Heart left ventricle (tissue), 13 donors: Measurements from ENCODE around the gene RASA4.
"Not testable (repeated sequence)": the region's sequence is repeated elsewhere in the genome, so short reads cannot be mapped to it uniquely, and the experiment has no call there.

ENCODE experiments used
- CTCF ChIP-seq, 12 donors: fragments of 200-600 bp; sonication (generic) in 4 of 12; IDR thresholded peaks; one replicate each; pipeline versions ENCODE4 v1.5.0 to v1.8.0; 2018 to 2022; ENCODE audit warnings: antibody characterized with exemption in 12 of 12, mild to moderate bottlenecking in 5 of 12
- POLR2A ChIP-seq, 2 donors: fragments of 450-650 bp; IDR thresholded peaks; one replicate each; pipeline ENCODE4 v1.6.1; 2017; ENCODE audit warnings: antibody characterized with exemption in 2 of 2, mild to moderate bottlenecking in 2 of 2, moderate library complexity in 2 of 2
- donor health status: ischemic (EF 13 %, LVEDD 7.1; RV severe dilation, severe dysfunction).
- donor health status: DM: no; HTN: yes; CAD: no.
- donor health status: DM: no; HTN: no; CAD: no.
- donor health status: ischemic (EF 25% LVEDD 6.9; RV normal size, moderate dysfunction).
- donor health status: ischemic (EF 25% LVEDD 5.7; RV mildly dilated, moderate dysfunction).
- donor health status: ischemic (EF 35%, LVEDD 5.7; RV mildly dilated, moderate dysfunction).
- donor health status: nonischemic (EF 11% LVEDD 7.7; RV severe dilation, severe dysfunction).
- donor health status: DM: yes; HTN: yes; CAD: no.
- donor health status: PGD.
- donor health status: ischemic (EF 29% LVEDD 5.4; RV normal size, mild dysfunction).
- donor health status: nonischemic (EF 23%, LVEDD 6.1; RV moderate dilation, normal function).

DNA sequence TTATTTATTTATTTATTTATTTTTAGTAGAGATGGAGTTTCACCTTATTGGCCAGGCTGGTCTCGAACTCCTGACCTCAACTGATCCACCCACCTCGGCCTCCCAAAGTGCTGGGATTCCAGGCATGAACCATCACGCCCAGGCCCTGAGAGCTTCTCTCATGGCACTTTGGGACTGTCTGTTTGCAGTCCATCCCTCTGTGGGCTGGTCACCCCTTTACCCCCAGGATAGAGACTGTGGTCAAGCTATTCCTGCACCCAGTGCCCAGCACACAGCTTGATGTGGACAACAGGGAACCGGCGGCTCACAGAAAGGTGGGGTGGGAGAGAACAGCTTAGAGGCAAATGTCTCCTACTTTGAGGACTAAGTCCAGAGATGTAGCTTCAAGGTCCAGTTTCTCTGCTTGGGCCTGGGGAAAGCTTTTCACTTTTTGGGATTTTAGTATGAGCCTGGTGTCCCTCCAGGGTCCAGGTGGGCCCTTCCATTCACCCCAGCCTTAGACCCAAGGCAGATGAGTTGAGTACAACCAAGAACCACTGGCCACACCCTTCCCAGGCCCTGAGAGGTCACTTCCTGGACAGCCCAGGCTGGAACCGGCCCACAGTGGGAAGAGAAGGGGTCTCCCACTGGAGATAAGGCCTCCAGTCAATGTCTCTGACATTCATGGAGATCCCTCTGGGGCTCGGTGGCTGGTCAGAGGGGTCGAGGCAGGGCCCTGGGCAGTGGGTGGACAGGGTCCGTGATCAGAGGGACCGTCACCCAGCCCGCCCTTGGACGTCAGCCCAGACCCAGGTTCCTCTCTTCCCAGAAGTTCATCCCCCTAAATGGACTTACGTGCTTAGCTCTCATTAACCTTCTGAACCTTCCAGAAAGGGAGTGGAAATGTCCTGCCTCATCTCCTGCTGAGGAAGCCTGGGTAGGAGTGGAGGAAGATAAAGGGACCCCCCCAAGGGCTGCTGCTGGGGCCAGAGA is 88.4 kb downstream of the RASA4 start:
- TF ChIP-seq CTCF, POLR2A (IDR thresholded peaks at IDR 0.05): not testable (repeated sequence)
